Right hindlimb (tissue), 1 donor: ENCODE results near the gene TULP4.
"Not testable (repeated sequence)": the region's sequence is repeated elsewhere in the genome, so short reads cannot be mapped to it uniquely, and the experiment has no call there.

Experiments
- DNase-seq: peaks from one replicate; pipeline ENCODE4 v3.0.0-alpha.2; 2018

TULP4 gene

DNA sequence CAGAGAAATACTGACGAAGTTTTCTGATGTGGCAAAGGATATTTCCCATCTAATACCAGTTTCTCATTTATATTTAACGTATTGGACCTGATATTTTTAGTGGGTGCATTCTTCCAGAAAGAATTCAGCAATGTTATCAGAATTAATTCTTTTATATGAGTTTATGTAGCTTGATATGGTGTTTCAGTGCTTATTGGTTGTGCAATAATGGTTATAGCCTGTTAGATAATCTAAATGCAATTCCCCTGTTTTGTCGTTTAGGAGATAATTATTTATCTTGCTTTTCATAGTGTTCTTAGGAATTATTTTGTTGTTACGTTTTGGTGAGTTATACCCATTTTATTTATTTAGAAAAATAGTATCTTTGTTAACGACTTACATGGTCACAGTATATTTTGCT, 196.2 kb downstream of the TULP4 start:
- DNase-seq, result no peak

DNA sequence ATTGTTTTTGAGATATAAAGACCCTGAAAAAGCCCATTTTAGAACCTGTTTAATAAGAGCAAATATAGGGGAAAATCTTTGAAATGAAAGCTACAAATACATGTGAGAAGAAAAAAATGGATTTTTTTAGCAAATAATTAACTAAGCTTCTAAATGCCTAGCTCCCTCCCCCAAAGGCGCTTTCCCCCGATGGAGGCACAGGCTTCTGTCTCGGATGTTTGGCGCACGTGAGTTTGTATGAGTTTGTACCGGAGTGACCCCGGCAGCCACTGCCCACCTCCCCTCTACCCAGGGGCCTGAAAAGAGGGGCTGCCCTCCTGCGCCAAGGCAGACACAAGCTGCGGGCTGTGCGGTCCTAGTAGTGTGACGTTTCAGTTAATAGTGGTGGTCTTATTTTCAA, 197.2 kb downstream of the TULP4 start:
- DNase-seq, result no peak

- no peak for DNase-seq
Observed at GRCh38 chr6:158512809-158513208, 200.5 kb downstream of the TULP4 start.

- DNase-seq, result no peak
Observed at GRCh38 chr6:158514176-158514575, 201.9 kb downstream of the TULP4 start.

DNA sequence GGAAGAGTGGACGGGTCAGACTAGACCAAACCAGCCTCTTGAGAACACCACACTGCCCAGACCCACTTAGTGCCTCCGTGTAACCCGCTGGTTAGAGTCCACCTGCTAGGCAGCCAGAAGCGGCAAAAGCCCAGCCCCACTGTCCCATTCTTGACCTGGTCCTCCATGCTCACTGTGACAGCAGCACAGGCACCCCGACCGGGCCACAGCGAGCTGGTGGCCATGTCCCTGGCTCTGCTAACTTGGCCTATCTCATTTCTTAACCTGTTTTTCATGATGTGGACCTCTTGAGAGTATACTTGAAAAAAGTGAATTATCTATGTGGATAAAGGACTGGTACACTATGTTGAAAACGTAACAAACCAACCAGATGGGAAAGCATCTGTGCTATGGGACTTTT, 202.7 kb downstream of the TULP4 start:
- no peak for DNase-seq

- no peak for DNase-seq
Observed at GRCh38 chr6:158516098-158516497, 203.8 kb downstream of the TULP4 start.

DNA sequence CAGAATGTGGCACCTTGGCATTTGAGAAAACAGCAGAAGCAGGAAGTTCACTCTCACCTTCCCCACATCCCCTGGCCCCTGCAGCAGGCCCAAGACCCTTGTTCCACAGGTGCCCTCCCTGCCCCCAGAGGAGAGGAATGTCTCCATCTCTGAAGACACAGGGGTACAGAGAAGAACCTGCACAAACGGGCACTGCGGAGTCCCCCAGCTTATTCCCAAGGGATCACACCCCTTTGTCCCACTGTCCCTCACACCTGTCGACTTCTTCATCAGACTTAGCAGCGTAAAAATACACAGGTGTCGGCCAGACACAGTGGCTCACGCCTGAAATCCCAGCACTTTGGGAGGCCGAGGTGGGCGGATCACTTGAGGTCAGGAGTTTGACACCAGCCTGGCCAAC, 204.8 kb downstream of the TULP4 start:
- DNase-seq, result no peak

- DNase-seq, result no peak
Observed at GRCh38 chr6:158517581-158517980, 205.3 kb downstream of the TULP4 start.

- peak; percentile 52 for DNase-seq
Observed at GRCh38 chr6:158518191-158519127, 206.2 kb downstream of the TULP4 start.

DNA sequence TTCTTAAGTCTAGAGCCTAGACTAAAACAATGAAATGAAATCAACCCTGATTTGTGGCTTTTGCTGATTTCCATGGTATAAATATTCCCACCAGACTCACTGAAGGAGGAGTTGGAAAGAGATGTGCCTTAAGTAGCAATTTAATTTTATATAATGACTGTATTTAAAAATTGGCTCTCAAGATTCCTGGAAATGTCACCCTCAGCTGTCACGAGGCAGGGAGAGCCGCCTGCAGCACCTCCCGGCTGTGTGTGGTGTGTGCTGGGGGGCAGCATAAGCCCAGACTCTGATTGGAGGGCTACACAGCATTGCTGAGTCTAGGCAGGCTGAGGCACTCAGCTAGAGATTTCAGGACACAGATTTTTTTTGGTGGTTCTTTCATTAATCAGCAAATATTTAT, 207.0 kb downstream of the TULP4 start:
- DNase-seq, result no peak

GRCh38 chr6:158519761-158520160, 207.5 kb downstream of the TULP4 start:
- DNase-seq, result no peak

- not testable (repeated sequence) for DNase-seq
Observed at GRCh38 chr6:158520975-158521374, 208.7 kb downstream of the TULP4 start.

DNA sequence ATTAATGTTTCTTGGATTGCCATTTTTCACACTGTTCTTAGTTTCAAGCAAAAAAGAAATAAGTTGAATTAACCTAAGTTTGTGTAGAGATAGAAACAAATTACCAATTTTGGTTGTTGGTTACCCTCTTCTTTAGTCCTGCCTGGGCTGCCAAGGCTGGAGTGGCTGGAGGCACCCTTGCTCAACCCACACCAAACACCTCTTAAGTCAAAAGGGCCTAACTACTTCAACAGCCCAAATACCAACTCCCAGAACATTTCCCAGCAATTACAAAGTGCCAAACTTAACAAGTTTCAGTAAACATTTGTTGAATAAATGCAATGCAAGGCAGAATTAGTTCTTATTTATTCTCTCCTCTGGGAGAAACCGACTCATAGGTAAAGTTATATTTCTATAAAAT, 209.5 kb downstream of the TULP4 start:
- no peak for DNase-seq

- DNase-seq, result no peak
Observed at GRCh38 chr6:158522616-158523015, 210.4 kb downstream of the TULP4 start.

DNA sequence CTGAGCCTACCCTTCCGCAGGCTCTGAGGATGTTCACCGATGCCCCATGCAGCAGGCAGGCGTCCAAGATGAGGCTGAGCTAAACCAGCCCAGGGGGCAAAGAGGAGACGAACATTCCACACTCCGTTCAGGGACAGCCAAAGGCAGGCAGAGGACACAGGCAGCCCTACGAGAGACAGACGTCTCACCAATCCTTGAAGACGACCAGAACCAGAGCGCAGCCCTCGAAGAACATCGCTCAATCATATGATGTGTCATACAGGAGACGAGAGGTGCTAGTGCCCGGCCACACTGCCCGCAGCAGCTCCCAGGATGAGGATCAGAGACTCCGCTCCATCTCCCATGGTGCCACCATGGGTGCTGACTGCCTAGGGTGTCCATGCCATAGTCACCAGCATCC, 212.0 kb downstream of the TULP4 start:
- DNase-seq, result no peak

- not testable (repeated sequence) for DNase-seq
Observed at GRCh38 chr6:158527858-158528257, 215.6 kb downstream of the TULP4 start.

DNA sequence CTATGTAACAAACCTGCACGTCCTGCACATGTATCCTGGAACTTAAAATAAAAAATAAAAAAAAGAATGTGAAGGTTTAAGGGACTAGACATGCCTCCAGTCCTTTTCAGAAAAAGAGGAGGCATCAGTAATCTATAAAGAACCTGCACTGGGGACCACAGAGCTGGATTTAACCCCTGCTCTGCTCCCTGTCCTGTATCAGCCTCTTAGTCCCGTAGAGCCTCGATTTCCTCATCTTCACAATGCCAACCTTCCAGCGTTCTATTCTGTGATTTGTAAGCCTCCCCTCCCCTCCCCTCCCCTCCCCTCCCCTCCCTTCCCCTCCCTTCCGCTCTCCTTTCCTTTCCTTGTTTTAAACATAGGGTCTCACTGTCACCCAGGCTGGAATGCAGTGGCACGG, 216.6 kb downstream of the TULP4 start:
- no peak for DNase-seq

DNA sequence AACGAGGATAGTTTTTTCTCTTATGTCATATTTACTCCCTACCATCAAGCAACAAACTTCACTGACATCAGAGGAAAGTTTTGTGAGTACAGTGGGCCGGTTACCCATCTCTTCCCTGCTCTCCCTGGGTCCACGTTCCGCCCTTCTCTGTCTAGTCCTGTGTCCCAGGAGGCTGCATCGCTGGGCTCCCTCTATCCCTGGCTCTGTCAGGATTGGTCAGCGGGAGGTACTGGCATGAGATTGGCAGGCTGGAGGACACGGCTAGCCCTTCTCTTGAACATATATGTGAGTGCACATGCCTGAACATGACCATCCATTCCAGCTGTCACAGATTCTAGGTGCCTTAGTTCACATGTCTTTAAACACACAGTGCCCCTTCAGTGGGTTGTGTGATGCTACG, 217.4 kb downstream of the TULP4 start:
- DNase-seq, result no peak

- DNase-seq, result no peak
Observed at GRCh38 chr6:158531566-158531965, 219.3 kb downstream of the TULP4 start.

- DNase-seq, result no peak
Observed at GRCh38 chr6:158531970-158532369, 219.7 kb downstream of the TULP4 start.

- peak; percentile 84 for DNase-seq
Observed at GRCh38 chr6:158536084-158536890, 224.0 kb downstream of the TULP4 start.

DNA sequence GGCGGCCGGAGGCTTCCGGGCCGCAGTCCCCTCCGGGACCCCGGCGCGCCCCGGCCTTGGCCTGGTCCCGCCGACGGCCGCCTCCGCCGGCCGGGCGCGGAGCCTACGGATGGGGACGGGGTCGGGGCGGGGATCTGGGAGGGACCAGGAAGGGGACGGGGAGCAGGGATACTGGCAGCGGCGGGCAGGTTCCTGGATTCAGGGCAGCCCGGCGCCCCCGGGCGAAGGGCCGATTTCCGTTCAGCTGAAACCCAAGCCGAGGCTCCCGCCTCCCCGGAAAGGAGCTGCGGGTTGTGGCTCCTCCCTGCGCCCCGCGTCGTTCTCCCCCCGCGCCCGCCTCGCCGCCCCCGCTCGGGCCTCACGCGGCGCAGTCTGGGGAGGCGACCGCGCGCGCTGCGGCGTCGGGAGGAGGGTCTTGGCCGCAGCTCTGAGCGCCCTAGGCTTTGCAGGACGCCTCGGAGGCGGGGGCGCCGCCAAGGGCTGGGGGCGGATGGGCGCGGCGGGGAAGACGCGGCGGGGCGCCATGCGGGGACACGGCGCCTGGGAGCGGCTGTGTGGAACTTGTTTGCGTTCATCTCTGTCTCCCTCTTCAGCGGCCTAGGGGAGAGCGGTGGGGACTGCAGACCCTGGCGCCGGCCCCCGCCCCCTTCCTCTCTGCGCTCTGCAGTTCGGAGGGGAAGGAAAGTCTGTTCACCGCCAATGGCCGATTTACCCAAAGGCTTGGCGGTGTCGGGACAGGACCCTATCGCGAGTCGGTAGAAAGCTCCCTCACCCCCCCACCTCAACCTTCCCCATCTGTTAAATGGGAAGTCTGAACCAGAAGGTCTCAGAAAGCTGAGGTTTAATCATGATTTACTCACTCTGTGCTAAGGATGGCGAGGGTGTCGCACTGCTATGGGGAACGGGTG, 224.9 kb downstream of the TULP4 start:
- peak; percentile 61 for DNase-seq

DNA sequence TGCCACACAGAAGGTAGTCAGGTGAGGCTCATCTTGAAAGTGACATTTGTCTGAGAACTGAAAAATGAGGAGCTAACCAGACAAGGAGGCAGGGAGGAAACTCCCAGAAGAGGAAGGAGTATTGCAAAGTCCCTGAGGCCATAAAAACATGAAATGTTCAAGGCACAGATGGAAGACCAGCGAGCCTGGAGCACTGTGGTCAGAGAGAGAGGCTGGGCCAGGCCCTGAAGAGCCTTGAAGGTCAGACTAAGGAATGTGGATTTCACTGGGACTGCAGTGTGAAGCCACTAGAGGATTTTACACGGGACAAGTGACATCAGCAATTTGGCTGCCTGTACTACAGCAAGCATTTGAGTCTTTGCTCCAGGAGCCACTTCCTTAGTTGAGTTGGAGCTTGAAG, 226.5 kb downstream of the TULP4 start:
- DNase-seq, result no peak
